Measurements from ENCODE around the gene HECTD3.
"Not testable (repeated sequence)": the region's sequence is repeated elsewhere in the genome, so short reads cannot be mapped to it uniquely, and the experiment has no call there.

HECTD3 gene

GRCh38 chr1:44999232-44999631, 11.9 kb downstream of the HECTD3 start:
- intact Hi-C loops (cut with DNase I): no loop called here
- no peak for DNase-seq

GRCh38 chr1:44995467-44996238, 15.5 kb downstream of the HECTD3 start:
- intact Hi-C loops (cut with DNase I): no loop called here
- peak in 1 of 10 donors; percentile 40 for DNase-seq

GRCh38 chr1:44994309-44994898, 16.7 kb downstream of the HECTD3 start:
- intact Hi-C loops (cut with DNase I): no loop called here
- peak in 1 of 10 donors; percentile 9 for DNase-seq

GRCh38 chr1:44988531-44989156, 22.5 kb downstream of the HECTD3 start:
- peak in 2 of 10 donors; percentile 63 to 71 for DNase-seq
- intact Hi-C loops (cut with DNase I): loop anchor here (5.0 kb wide), 1 partner anchor 151 kb away; no protein-coding TSS in a partner anchor

- intact Hi-C loops (cut with DNase I): loop anchor here (2.0 to 5.0 kb wide), 2 partner anchors 25 to 149 kb away; partner anchors contain the start of gene HECTD3
- peak in 2 of 10 donors; percentile 14 to 25 for DNase-seq
Observed at GRCh38 chr1:44985747-44986359, 25.3 kb downstream of the HECTD3 start.

GRCh38 chr1:44977372-44977771, 33.8 kb downstream of the HECTD3 start:
- intact Hi-C loops (cut with DNase I); DNase-seq: not testable (repeated sequence)

- intact Hi-C loops (cut with DNase I): no loop called here
- no peak for DNase-seq
Observed at GRCh38 chr1:44976252-44976651, 34.9 kb downstream of the HECTD3 start.

GRCh38 chr1:44973645-44974044, 37.5 kb downstream of the HECTD3 start:
- intact Hi-C loops (cut with DNase I): no loop called here
- DNase-seq: no peak

- intact Hi-C loops (cut with DNase I): no loop called here
- DNase-seq: no peak
Observed at GRCh38 chr1:44970317-44970716, 40.8 kb downstream of the HECTD3 start.

GRCh38 chr1:44964396-44964795, 46.7 kb downstream of the HECTD3 start:
- DNase-seq: no peak
- intact Hi-C loops (cut with DNase I): no loop called here

GRCh38 chr1:44962729-44963128, 48.4 kb downstream of the HECTD3 start:
- intact Hi-C loops (cut with DNase I): no loop called here
- DNase-seq: no peak

GRCh38 chr1:44962022-44962421, 49.1 kb downstream of the HECTD3 start:
- intact Hi-C loops (cut with DNase I); DNase-seq: not testable (repeated sequence)

GRCh38 chr1:44957566-44957965, 53.6 kb downstream of the HECTD3 start:
- intact Hi-C loops (cut with DNase I): not testable (repeated sequence)

GRCh38 chr1:44956077-44956476, 55.0 kb downstream of the HECTD3 start:
- intact Hi-C loops (cut with DNase I); DNase-seq: not testable (repeated sequence)

More at GRCh38 chr1:44957566-44957965, 53.6 kb downstream of the HECTD3 start:
- DNase-seq: not testable (repeated sequence)

Data from posterior cingulate gyrus (tissue), 11 donors.